Loucy (cell line): ENCODE results near the gene CEP164.

Experiments used
- EZH2phosphoT487 ChIP-seq: fragments of 200-600 bp; IDR thresholded peaks from 2 replicates; pipeline ENCODE4 v1.6.1; 2018; ENCODE audit warnings: antibody characterized with exemption, mild to moderate bottlenecking, moderate library complexity, borderline replicate concordance
- TF ChIP-seq, protein P1 (sequence below): fragments of 200-600 bp; sonication (generic); conservative IDR thresholded peaks from 2 replicates; pipeline ENCODE4 v1.5.1; 2014; ENCODE audit warnings: mild to moderate bottlenecking, antibody characterized with exemption, low read length

DNA sequence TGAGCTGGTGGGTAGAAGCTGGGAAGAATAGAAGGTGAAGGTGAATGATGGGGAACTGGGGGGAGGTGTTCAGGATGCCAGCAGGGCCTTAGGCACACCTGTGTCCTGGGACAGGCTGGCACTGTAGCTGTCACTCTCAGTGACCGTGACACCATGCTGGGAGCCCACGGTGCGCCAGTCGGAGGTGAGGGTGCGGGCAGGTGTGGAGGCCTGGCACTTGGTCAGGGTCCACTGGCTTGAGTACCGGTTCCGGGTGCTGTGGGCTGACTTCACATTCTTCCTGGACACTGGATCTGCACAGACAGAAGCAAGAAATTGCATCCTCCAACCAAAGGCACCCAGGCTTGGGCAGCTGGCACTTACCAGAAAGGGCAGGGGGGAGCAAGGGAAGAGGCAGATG is 103.8 kb downstream of the CEP164 start:
- TF ChIP-seq, protein P1, sequence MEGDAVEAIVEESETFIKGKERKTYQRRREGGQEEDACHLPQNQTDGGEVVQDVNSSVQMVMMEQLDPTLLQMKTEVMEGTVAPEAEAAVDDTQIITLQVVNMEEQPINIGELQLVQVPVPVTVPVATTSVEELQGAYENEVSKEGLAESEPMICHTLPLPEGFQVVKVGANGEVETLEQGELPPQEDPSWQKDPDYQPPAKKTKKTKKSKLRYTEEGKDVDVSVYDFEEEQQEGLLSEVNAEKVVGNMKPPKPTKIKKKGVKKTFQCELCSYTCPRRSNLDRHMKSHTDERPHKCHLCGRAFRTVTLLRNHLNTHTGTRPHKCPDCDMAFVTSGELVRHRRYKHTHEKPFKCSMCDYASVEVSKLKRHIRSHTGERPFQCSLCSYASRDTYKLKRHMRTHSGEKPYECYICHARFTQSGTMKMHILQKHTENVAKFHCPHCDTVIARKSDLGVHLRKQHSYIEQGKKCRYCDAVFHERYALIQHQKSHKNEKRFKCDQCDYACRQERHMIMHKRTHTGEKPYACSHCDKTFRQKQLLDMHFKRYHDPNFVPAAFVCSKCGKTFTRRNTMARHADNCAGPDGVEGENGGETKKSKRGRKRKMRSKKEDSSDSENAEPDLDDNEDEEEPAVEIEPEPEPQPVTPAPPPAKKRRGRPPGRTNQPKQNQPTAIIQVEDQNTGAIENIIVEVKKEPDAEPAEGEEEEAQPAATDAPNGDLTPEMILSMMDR, result no peak
- no peak for TF ChIP-seq EZH2phosphoT487
